Trophoblast cell (in vitro differentiated cells and primary cell): ENCODE results near the gene AGTPBP1. TPM values are rescaled to one million over a fixed set of nuclear protein-coding genes. Genes with fewer than 3 reads are reported as not detected.
"Not testable (repeated sequence)": the region's sequence is repeated elsewhere in the genome, so short reads cannot be mapped to it uniquely, and the experiment has no call there.

Experiments used
- DNase-seq, 2 donors: peaks; one replicate each; pipeline ENCODE4 v3.0.0-alpha.2; 2016
- H2AFZ ChIP-seq: 2 replicates; pipeline ENCODE4 v1.6.1; 2013; ENCODE audit warnings: low read length, moderate library complexity, mild to moderate bottlenecking; ENCODE audit not compliant: insufficient read depth, poor library complexity
- H2AK5ac ChIP-seq: 2 replicates; pipeline ENCODE4 v1.6.1; 2013; ENCODE audit warnings: mild to moderate bottlenecking, low read length
- H2BK120ac ChIP-seq: 2 replicates; pipeline ENCODE4 v1.6.1; 2013; ENCODE audit warnings: low read length, mild to moderate bottlenecking, moderate library complexity; ENCODE audit not compliant: insufficient read depth, poor library complexity
- H2BK12ac ChIP-seq: 2 replicates; pipeline ENCODE4 v1.6.1; 2013; ENCODE audit warnings: mild to moderate bottlenecking, low read length, moderate library complexity
- H2BK5ac ChIP-seq: 2 replicates; pipeline ENCODE4 v1.6.1; 2013; ENCODE audit warnings: low read length, low read depth, moderate library complexity, mild to moderate bottlenecking; ENCODE audit not compliant: poor library complexity
- H3K14ac ChIP-seq: 2 replicates; pipeline ENCODE4 v1.6.1; 2013; ENCODE audit warnings: mild to moderate bottlenecking, low read length
- H3K18ac ChIP-seq: 2 replicates; pipeline ENCODE4 v1.6.1; 2013; ENCODE audit warnings: mild to moderate bottlenecking, low read length
- H3K23ac ChIP-seq: 2 replicates; pipeline ENCODE4 v1.6.1; 2013; ENCODE audit warnings: low read length
- H3K27ac ChIP-seq: 2 replicates; pipeline ENCODE4 v1.5.1; 2013; ENCODE audit warnings: low read depth, mild to moderate bottlenecking, inconsistent platforms, low read length, moderate library complexity
- H3K27me3 ChIP-seq: 2 replicates; pipeline ENCODE4 v1.6.1; 2013; ENCODE audit warnings: inconsistent platforms, mild to moderate bottlenecking, low read length, moderate library complexity; ENCODE audit not compliant: insufficient read depth
- H3K36me3 ChIP-seq, 2 experiments: 1 replicate in 1 of 2; 2 replicates in 1 of 2; pipeline ENCODE4 v1.6.1; 2013; ENCODE audit warnings: low read length in 2 of 2, mild to moderate bottlenecking in 2 of 2, moderate library complexity in 1 of 2; ENCODE audit not compliant: insufficient read depth in 2 of 2, control insufficient read depth in 1 of 2
- H3K4ac ChIP-seq: 2 replicates; pipeline ENCODE4 v1.6.1; 2013; ENCODE audit warnings: low read depth, mild to moderate bottlenecking, low read length, moderate library complexity
- H3K4me1 ChIP-seq, 2 experiments: 1 replicate in 1 of 2; 2 replicates in 1 of 2; pipeline ENCODE4 v1.6.1; 2013; ENCODE audit warnings: low read length in 2 of 2, mild to moderate bottlenecking in 2 of 2, moderate library complexity in 1 of 2; ENCODE audit not compliant: insufficient read depth in 2 of 2, control insufficient read depth in 1 of 2
- H3K4me2 ChIP-seq: 2 replicates; pipeline ENCODE4 v1.6.1; 2013; ENCODE audit warnings: inconsistent platforms, mild to moderate bottlenecking, low read length, moderate library complexity
- H3K4me3 ChIP-seq: 2 replicates; pipeline ENCODE4 v1.5.1; 2013; ENCODE audit warnings: mild to moderate bottlenecking, low read depth, low read length, inconsistent platforms
- H3K79me1 ChIP-seq: one replicate; pipeline ENCODE4 v1.6.1; 2013; ENCODE audit warnings: low read length
- H3K79me2 ChIP-seq: 2 replicates; pipeline ENCODE4 v1.6.1; 2013; ENCODE audit warnings: low read length, mild to moderate bottlenecking; ENCODE audit not compliant: control insufficient read depth, insufficient read depth, poor library complexity
- H3K9ac ChIP-seq: 2 replicates; pipeline ENCODE4 v1.6.1; 2013; ENCODE audit warnings: mild to moderate bottlenecking, low read length
- H3K9me3 ChIP-seq: 2 replicates; pipeline ENCODE4 v1.6.1; 2013; ENCODE audit warnings: low read depth, mild to moderate bottlenecking, control low read depth, inconsistent platforms, low read length; ENCODE audit not compliant: insufficient read depth
- H4K12ac ChIP-seq: 2 replicates; pipeline ENCODE4 v1.6.1; 2013; ENCODE audit warnings: low read depth, mild to moderate bottlenecking, low read length, moderate library complexity
- H4K8ac ChIP-seq: 2 replicates; pipeline ENCODE4 v1.6.1; 2013; ENCODE audit warnings: low read depth, mild to moderate bottlenecking, low read length, moderate library complexity
- H4K91ac ChIP-seq: one replicate; pipeline ENCODE4 v1.6.1; 2013; ENCODE audit warnings: low read depth, mild to moderate bottlenecking, low read length, moderate library complexity
- WGBS: extraction: QIAGEN DNeasy Blood & Tissue Kit; methylation state at CpG from one replicate; pipeline ENCODE4 v1.1.7; 2013; ENCODE audit warnings: missing lambda C conversion rate; ENCODE audit not compliant: insufficient read length, insufficient coverage; ENCODE audit errors: extremely low coverage; 5-methylcytosine and 5-hydroxymethylcytosine counted together
- polyA plus RNA-seq: library from polyadenylated mRNA; stranded (reverse); fragments of 200-250 nt; gene quantifications from 2 replicates; pipeline ENCODE4 v1.2.3, GENCODE V29; 2013

AGTPBP1 gene, protein sequence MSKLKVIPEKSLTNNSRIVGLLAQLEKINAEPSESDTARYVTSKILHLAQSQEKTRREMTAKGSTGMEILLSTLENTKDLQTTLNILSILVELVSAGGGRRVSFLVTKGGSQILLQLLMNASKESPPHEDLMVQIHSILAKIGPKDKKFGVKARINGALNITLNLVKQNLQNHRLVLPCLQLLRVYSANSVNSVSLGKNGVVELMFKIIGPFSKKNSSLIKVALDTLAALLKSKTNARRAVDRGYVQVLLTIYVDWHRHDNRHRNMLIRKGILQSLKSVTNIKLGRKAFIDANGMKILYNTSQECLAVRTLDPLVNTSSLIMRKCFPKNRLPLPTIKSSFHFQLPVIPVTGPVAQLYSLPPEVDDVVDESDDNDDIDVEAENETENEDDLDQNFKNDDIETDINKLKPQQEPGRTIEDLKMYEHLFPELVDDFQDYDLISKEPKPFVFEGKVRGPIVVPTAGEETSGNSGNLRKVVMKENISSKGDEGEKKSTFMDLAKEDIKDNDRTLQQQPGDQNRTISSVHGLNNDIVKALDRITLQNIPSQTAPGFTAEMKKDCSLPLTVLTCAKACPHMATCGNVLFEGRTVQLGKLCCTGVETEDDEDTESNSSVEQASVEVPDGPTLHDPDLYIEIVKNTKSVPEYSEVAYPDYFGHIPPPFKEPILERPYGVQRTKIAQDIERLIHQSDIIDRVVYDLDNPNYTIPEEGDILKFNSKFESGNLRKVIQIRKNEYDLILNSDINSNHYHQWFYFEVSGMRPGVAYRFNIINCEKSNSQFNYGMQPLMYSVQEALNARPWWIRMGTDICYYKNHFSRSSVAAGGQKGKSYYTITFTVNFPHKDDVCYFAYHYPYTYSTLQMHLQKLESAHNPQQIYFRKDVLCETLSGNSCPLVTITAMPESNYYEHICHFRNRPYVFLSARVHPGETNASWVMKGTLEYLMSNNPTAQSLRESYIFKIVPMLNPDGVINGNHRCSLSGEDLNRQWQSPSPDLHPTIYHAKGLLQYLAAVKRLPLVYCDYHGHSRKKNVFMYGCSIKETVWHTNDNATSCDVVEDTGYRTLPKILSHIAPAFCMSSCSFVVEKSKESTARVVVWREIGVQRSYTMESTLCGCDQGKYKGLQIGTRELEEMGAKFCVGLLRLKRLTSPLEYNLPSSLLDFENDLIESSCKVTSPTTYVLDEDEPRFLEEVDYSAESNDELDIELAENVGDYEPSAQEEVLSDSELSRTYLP
- polyA plus RNA-seq: 10.8 and 11.1 TPM in 2 replicates

DNA sequence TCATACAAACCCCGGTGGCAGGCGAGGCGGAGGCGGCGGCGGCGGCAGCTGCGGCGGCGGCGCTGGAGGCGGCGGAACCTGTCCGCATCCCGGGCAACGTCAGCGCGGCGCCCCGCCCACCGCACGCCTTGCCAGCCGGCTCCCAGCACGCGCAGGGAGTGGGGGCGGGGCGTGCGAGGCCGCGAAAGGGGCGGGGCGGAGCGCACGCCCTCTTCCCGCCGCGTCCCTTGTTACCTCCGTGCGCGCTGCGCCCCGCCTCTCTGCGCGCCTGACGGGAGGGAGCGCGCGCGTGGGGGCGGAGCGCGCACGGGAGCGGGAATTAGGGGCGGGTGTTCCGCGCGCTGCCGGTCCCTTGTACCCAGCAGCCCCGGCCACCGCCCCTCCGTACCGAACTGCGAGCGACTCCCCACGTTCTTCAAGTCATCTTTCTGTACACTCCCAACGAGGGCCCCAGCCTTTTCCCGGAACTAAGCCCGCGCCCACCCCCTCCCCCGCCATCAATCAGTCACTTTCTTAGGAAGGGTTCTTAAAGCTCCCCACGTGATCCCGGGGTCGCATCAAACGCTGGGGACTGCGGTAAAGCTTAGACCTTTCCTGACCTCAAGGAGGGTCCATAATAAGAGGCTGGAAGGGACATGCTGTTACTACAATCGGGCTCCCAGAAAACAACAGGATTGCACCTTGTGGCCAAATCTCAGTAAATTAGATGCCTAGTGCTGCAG, at the start of gene AGTPBP1:
Gene AGTPBP1, minus strand, starts transcription at position 80 of the 722 bp plus-strand sequence. CDS start 29,421 bp downstream, outside the sequence.
- H2AFZ ChIP-seq: peak within 1 kb of the TSS; percentile 94
- WGBS: no CpG with 5 or more reads among the region's 77 CpGs
- H3K14ac ChIP-seq: peak within 1 kb of the TSS; percentile 28
- H3K36me3 ChIP-seq: no peaks in the 10 kb centered on the region
- no peak within 1 kb of the TSS for H3K23ac ChIP-seq
- H3K27ac ChIP-seq: peak within 1 kb of the TSS; percentile 43
- H4K12ac ChIP-seq: peak within 1 kb of the TSS; percentile 77
- no peak within 1 kb of the TSS for H2AK5ac ChIP-seq
- no peaks in the 10 kb centered on the region for H3K27me3 ChIP-seq
- H3K18ac ChIP-seq: peak within 1 kb of the TSS; percentile 28
- H3K9ac ChIP-seq: peak within 1 kb of the TSS; percentile 69
- peak within 1 kb of the TSS; percentile 5 for H2BK5ac ChIP-seq
- H3K79me1 ChIP-seq: peaks cover 5% of the 10 kb centered on the region
- peak within 1 kb of the TSS; percentile 41 for H2BK120ac ChIP-seq
- H3K4me2 ChIP-seq: peak within 1 kb of the TSS; percentile 83
- peaks cover 3% of the 10 kb centered on the region for H3K79me2 ChIP-seq
- H3K9me3 ChIP-seq: no peaks in the 10 kb centered on the region
- H3K4ac ChIP-seq: no peak within 1 kb of the TSS
- peak; percentile 94 to 98 for DNase-seq
- H2BK12ac ChIP-seq: no peak within 1 kb of the TSS
- peak within 1 kb of the TSS; percentile 71 for H4K91ac ChIP-seq
- H3K4me3 ChIP-seq: peak within 1 kb of the TSS; percentile 97
- H3K4me1 ChIP-seq: no peaks in the 10 kb centered on the region
- peak within 1 kb of the TSS; percentile 80 for H4K8ac ChIP-seq

DNA sequence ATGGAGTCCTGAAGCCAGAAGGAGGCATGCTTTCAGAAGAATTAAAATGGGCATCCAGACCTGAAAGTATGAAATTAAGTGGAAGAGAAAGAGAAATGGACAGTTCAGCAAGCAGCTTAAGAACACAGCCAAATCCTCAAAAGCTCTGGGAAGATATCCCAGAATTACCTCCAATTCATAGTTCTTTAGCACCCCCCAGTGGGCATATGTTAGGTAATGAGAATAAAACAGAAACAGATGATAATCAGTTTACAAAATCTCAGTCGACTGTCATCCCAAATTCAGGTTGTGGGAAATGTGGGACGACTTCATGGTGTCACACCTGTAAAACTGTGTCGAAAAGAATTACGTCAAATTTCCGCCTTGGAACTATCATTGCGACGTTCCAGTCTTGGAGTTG, 44.4 kb upstream of the AGTPBP1 start:
- not testable (repeated sequence) for H3K4me1 ChIP-seq, H3K27me3 ChIP-seq, H3K9ac ChIP-seq, H3K27ac ChIP-seq, H2AK5ac ChIP-seq, H3K36me3 ChIP-seq, H3K23ac ChIP-seq, H4K91ac ChIP-seq, H2AFZ ChIP-seq, H3K4me3 ChIP-seq, H2BK12ac ChIP-seq, H3K79me2 ChIP-seq, H3K79me1 ChIP-seq, H4K8ac ChIP-seq, H2BK5ac ChIP-seq, H3K4ac ChIP-seq, H3K9me3 ChIP-seq, H3K14ac ChIP-seq, DNase-seq, H3K4me2 ChIP-seq, H2BK120ac ChIP-seq, H3K18ac ChIP-seq, H4K12ac ChIP-seq
- no CpG with 5 or more reads among the region's 7 CpGs for WGBS

- not testable (repeated sequence) for H3K4me2 ChIP-seq, DNase-seq, H2AFZ ChIP-seq, H3K79me1 ChIP-seq, H3K27me3 ChIP-seq, H3K9ac ChIP-seq, H3K4me1 ChIP-seq, H3K14ac ChIP-seq, H2AK5ac ChIP-seq, H2BK120ac ChIP-seq, H3K27ac ChIP-seq, H3K4ac ChIP-seq, H3K79me2 ChIP-seq, H3K23ac ChIP-seq, H3K9me3 ChIP-seq, H3K18ac ChIP-seq, H2BK12ac ChIP-seq, H3K36me3 ChIP-seq, H3K4me3 ChIP-seq, H4K8ac ChIP-seq, H4K91ac ChIP-seq, H2BK5ac ChIP-seq, H4K12ac ChIP-seq
- no CpG with 5 or more reads among the region's 7 CpGs for WGBS
Measured at GRCh38 chr9:85773844-85774243, 32.1 kb upstream of the AGTPBP1 start.

- H3K36me3 ChIP-seq, H3K23ac ChIP-seq, H4K91ac ChIP-seq, H3K4me1 ChIP-seq, H4K12ac ChIP-seq, H3K79me1 ChIP-seq, H3K4me2 ChIP-seq, H3K4me3 ChIP-seq, H4K8ac ChIP-seq, H3K9ac ChIP-seq, H3K27ac ChIP-seq, H2AFZ ChIP-seq, DNase-seq, H3K27me3 ChIP-seq, H2BK5ac ChIP-seq, H3K14ac ChIP-seq, H3K79me2 ChIP-seq, H3K4ac ChIP-seq, H3K18ac ChIP-seq, H2AK5ac ChIP-seq, H2BK12ac ChIP-seq, H3K9me3 ChIP-seq, H2BK120ac ChIP-seq: not testable (repeated sequence)
- WGBS: no CpG with 5 or more reads among the region's 3 CpGs
Measured at GRCh38 chr9:85761802-85762201, 20.0 kb upstream of the AGTPBP1 start.
